HL-60 (cell line): ENCODE data around the gene AUP1.
A peak's percentile ranks its signal among the peaks of the same experiment; 100 is the strongest.

ENCODE experiments used
- CTCF ChIP-seq: IDR thresholded peaks from one replicate; pipeline ENCODE4 v1.5.1; 2011; ENCODE audit warnings: low read length, control low read depth, inconsistent platforms; ENCODE audit not compliant: insufficient read depth
- POLR2AphosphoS5 ChIP-seq: IDR thresholded peaks from 2 replicates; pipeline ENCODE4 v1.6.1; 2012; ENCODE audit warnings: low read depth
- SPI1 ChIP-seq: IDR thresholded peaks from 2 replicates; pipeline ENCODE4 v1.6.1; 2012; ENCODE audit warnings: low read depth, mild to moderate bottlenecking, borderline replicate concordance

- TF ChIP-seq CTCF = no peak
- 0 out of 2 replicates have a peak, but pooled peaks have one; percentile 22 for TF ChIP-seq POLR2AphosphoS5
- TF ChIP-seq SPI1 = no peak
These were observed 1.0 kb upstream of the AUP1 start for GRCh38 chr2:74530239-74531187.
